Prostate gland (tissue), 2 donors: ENCODE data around the gene EPS8L3. TPM values are rescaled to one million over a fixed set of nuclear protein-coding genes. Genes with fewer than 3 reads are reported as not detected.

Source experiments
- DNase-seq: peaks from one replicate; pipeline ENCODE4 v3.0.0-alpha.2; 2019; ENCODE audit warnings: low spot score
- H3K27ac ChIP-seq, 2 donors: fragments of 200-600 bp; sonication (generic); 2 replicates each; pipeline ENCODE4 v1.5.1; 2017 to 2019
- H3K27me3 ChIP-seq: fragments of 200-600 bp; sonication (generic); replicated peaks from 2 replicates; pipeline ENCODE4 v1.5.1; 2019; ENCODE audit not compliant: insufficient read depth
- H3K36me3 ChIP-seq, 2 donors: fragments of 200-600 bp; sonication (generic); 1 replicate in 1 of 2; 2 replicates in 1 of 2; pipeline versions ENCODE4 v1.5.1 to v1.8.1; 2017 to 2019
- H3K4me1 ChIP-seq: fragments of 200-600 bp; sonication (generic); replicated peaks from 2 replicates; pipeline ENCODE4 v1.5.1; 2019
- H3K4me3 ChIP-seq, 2 donors: fragments of 200-600 bp; sonication (generic); 2 replicates each; pipeline ENCODE4 v1.5.1; 2017 to 2019
- H3K9me3 ChIP-seq: fragments of 200-600 bp; sonication (generic); 2 replicates; pipeline ENCODE4 v1.5.1; 2017
- POLR2A ChIP-seq: fragments of 450-650 bp; IDR thresholded peaks from one replicate; pipeline ENCODE4 v1.6.1; 2016; ENCODE audit warnings: antibody characterized with exemption, mild to moderate bottlenecking
- POLR2AphosphoS5 ChIP-seq: sonication (generic); formaldehyde crosslinking; IDR thresholded peaks from one replicate; pipeline ENCODE4 v1.6.1; 2017; ENCODE audit warnings: antibody characterized with exemption
- WGBS: methylation state at CpG from one replicate; pipeline ENCODE4 v1.1.5; 2018; 5-methylcytosine and 5-hydroxymethylcytosine counted together
- intact Hi-C: fragments of 100-400 bp; cut with DNase I; formaldehyde crosslinking; loops from one replicate; pipeline ENCODE4 v1.14.2; 2022
- total RNA-seq, 2 donors: library from RNA; depleted of rRNA; stranded (reverse); fragments of >200 nt; gene quantifications; one replicate each; pipeline ENCODE4 v1.1.0, GENCODE V29; 2016
- TF ChIP-seq, protein P1 (sequence below), 4 experiments: fragments of 200-600 bp in 2 of 4; fragments of 450-650 bp in 2 of 4; sonication (generic) in 2 of 4; IDR thresholded peaks; 1 replicate in 3 of 4; 2 replicates in 1 of 4; pipeline ENCODE4 v1.5.1; 2016 to 2019; ENCODE audit warnings: antibody characterized with exemption in 4 of 4, mild to moderate bottlenecking in 2 of 4, moderate library complexity in 2 of 4

Gene EPS8L3
- total RNA-seq, 2 donors from 2014 or later, result 0.34 TPM; not detected in 1

DNA sequence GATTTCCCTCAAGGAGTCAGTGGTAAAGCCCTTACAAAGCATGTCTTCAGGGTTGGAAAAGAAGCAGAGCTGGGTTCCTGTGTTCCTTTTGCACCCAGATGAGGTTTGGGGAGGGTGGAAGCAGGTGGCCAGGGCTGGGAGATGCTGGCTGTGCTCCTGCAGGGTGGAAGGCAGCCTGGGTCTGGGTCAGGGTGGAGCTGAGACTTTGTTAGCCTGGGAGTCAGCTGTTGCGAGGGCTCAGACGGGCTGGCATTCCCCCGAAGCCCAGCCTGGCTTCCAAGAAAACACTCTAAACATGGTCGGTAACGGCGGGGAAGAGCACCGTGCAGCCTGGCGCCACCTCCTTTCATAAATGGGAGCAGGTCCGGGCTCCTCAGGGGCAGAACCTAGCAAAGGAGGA is 43.7 kb upstream of the EPS8L3 start:
- no peaks in the 10 kb centered on the region for H3K4me1 ChIP-seq
- no peaks in the 10 kb centered on the region for H3K27me3 ChIP-seq
- TF ChIP-seq POLR2A (no peak), POLR2AphosphoS5 (no peak)
- TF ChIP-seq, protein P1, sequence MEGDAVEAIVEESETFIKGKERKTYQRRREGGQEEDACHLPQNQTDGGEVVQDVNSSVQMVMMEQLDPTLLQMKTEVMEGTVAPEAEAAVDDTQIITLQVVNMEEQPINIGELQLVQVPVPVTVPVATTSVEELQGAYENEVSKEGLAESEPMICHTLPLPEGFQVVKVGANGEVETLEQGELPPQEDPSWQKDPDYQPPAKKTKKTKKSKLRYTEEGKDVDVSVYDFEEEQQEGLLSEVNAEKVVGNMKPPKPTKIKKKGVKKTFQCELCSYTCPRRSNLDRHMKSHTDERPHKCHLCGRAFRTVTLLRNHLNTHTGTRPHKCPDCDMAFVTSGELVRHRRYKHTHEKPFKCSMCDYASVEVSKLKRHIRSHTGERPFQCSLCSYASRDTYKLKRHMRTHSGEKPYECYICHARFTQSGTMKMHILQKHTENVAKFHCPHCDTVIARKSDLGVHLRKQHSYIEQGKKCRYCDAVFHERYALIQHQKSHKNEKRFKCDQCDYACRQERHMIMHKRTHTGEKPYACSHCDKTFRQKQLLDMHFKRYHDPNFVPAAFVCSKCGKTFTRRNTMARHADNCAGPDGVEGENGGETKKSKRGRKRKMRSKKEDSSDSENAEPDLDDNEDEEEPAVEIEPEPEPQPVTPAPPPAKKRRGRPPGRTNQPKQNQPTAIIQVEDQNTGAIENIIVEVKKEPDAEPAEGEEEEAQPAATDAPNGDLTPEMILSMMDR (IDR thresholded peaks at IDR 0.05), result no peak
- H3K4me3 ChIP-seq, result no peak overlapping the region
- 86% methylated on average over 9 of the region's 9 CpGs for WGBS
- H3K27ac ChIP-seq, result no peak overlapping the region
- H3K9me3 ChIP-seq, result no peaks in the 10 kb centered on the region
- DNase-seq, result no peak
- intact Hi-C loops, result no loop called here
- no peaks in the 10 kb centered on the region for H3K36me3 ChIP-seq

DNA sequence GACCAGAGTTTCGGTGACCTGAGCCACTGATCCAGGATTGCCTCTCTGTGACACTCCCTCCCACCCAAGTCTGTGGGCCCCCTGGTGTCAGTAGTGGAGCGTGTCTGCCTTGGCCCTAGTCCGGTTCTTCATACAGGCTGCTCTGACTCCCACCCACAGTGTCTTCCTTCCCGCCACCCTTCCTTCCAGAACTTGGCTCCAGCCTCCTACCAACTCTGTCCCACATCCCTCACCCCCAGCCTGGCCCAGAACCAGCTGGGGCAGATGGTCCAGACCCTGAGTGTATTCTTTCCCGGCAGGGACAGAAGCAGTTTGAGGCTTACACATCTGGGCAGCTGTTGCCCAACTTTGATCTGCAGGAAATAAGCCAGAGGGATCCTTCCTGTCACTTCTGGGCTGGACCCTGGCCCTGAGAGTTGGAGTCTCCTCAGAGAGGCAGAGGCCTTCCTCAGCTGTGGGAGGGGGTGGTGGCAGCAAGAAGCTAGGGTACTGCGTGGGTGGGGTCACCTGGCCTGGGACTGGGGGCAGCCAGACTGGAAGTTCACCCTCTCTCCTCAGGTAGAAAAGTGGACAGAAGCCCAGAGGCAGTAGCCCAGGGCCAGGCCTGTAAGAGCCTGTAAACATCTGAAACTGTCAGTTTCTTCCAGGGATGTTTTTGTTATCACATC is 43.1 kb upstream of the EPS8L3 start:
- TF ChIP-seq POLR2A (no peak), POLR2AphosphoS5 (no peak)
- TF ChIP-seq, protein P1 (IDR thresholded peaks at IDR 0.05), result no peak
- Histone ChIP-seq H3K27me3 (no peaks in the 10 kb centered on the region), H3K9me3 (no peaks in the 10 kb centered on the region), H3K27ac (no peak overlapping the region), H3K4me3 (no peak overlapping the region), H3K4me1 (no peaks in the 10 kb centered on the region), H3K36me3 (no peaks in the 10 kb centered on the region)
- intact Hi-C loops, result no loop called here
- no peak for DNase-seq
- WGBS, result 75% methylated on average over 6 of the region's 6 CpGs

DNA sequence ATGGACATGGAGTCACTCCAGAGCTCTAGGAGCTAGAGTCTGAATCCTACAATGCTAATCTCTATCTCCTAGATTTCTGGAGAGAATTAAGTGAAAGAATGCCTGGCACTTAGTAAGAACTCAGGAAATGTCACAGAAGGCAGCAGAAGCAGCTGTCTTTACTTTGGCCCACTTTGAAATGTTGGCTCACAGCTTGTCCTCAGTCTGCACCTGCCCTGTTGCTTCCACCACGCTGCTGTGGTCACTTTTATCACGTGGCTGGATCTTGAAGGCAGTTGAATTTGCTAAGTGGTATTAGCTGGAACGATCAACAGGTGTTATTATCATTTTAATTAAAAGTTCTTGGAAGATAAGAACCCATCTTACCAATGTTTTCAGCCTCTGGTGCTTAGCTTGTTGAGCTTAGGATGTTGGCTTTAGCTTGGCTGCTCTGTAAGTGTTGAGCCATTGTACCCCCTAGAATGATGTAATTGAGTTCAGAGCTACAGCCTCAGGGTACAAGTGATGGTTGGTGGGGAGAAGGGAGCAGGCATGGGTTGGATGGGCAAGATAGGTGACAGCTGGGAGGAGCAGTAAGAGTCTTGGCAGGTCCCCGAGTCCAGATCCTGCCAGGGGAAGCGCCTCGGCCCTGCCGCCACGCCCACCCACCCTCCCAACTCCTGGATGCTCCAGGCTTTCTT is 41.9 kb upstream of the EPS8L3 start:
- WGBS, result 59% methylated on average over 8 of the region's 8 CpGs

GRCh38 chr1:109804660-109805059 is 40.9 kb upstream of the EPS8L3 start:
- no peak overlapping the region for H3K4me3 ChIP-seq
- no peaks in the 10 kb centered on the region for H3K27me3 ChIP-seq
- no peaks in the 10 kb centered on the region for H3K36me3 ChIP-seq
- TF ChIP-seq, protein P1 (IDR thresholded peaks at IDR 0.05), result no peak
- TF ChIP-seq POLR2AphosphoS5, result no peak
- no peak for TF ChIP-seq POLR2A
- 96% methylated on average over 4 of the region's 4 CpGs for WGBS
- H3K4me1 ChIP-seq, result no peaks in the 10 kb centered on the region
- intact Hi-C loops, result no loop called here
- H3K27ac ChIP-seq, result no peak overlapping the region
- DNase-seq, result no peak
- no peaks in the 10 kb centered on the region for H3K9me3 ChIP-seq

More for the DNA sequence above, 41.9 kb upstream of the EPS8L3 start:
- Histone ChIP-seq H3K4me3 (no peak overlapping the region), H3K27ac (no peak overlapping the region), H3K27me3 (no peaks in the 10 kb centered on the region), H3K4me1 (no peaks in the 10 kb centered on the region), H3K9me3 (no peaks in the 10 kb centered on the region), H3K36me3 (no peaks in the 10 kb centered on the region)
- intact Hi-C loops, result no loop called here
- TF ChIP-seq, protein P1 (IDR thresholded peaks at IDR 0.05), result no peak
- peak; percentile 27 for TF ChIP-seq POLR2AphosphoS5
- TF ChIP-seq POLR2A, result no peak
- no peak for DNase-seq

GRCh38 chr1:109803901-109804331 is 40.2 kb upstream of the EPS8L3 start:
- TF ChIP-seq POLR2A (no peak), POLR2AphosphoS5 (no peak)
- TF ChIP-seq, protein P1 (IDR thresholded peaks at IDR 0.05), result no peak
- H3K9me3 ChIP-seq, result no peaks in the 10 kb centered on the region
- DNase-seq, result no peak
- no peak overlapping the region for H3K27ac ChIP-seq
- no peaks in the 10 kb centered on the region for H3K36me3 ChIP-seq
- intact Hi-C loops, result no loop called here
- no peaks in the 10 kb centered on the region for H3K27me3 ChIP-seq
- 87% methylated on average over 10 of the region's 10 CpGs for WGBS
- no peak overlapping the region for H3K4me3 ChIP-seq
- H3K4me1 ChIP-seq, result no peaks in the 10 kb centered on the region
